ENCODE results near the gene ISOC2. TPM values are rescaled to one million over a fixed set of nuclear protein-coding genes. Genes with fewer than 3 reads are reported as not detected.
A peak's percentile ranks its signal among the peaks of the same experiment; 100 is the strongest.
"Not testable (repeated sequence)": the region's sequence is repeated elsewhere in the genome, so short reads cannot be mapped to it uniquely, and the experiment has no call there.

ISOC2 gene
- total RNA-seq, 1 donor from 2014 or later: 14.8 TPM

DNA sequence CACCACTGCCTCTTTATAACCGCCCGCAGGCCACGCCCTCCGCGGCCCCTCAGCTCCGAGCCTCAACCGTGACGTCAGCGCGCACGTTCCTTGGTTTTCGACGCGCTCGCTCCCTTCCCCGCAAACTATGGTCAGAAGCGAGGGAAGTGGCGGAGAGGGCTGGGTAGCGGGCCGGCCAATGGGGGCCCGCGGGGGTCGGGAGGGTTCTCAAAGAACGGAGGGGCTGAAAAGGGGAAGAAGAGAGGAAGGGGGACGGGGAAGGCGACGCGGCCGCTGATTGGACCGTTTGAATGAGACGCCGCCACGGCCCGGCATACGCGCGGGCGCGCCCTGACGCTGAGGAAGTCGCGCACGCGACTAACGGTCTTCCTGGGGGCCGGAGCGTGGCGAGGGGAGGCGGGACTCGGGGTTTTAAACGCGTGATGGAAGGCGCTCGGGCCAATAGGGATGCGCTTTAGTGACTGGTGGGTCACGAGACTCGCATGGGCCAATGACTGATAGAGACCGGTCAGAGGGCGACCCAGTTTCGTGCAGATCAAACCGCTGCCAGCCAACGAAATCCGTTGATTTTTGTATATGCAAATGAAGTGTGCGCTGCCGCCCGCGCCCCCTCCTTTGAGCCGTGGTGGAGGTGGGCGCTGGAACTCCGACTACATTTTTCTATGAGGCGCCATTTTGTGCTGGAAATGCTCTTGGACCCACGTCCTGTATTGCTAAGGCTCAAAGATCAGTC is 53.5 kb downstream of the ISOC2 start:
- Histone ChIP-seq H3F3A (ENCODE audit: low read depth) (peaks cover 40% of the 10 kb centered on the region), H3K79me2 (ENCODE audit: low read depth) (peaks cover 46% of the 10 kb centered on the region), H3K27me3 (no peaks in the 10 kb centered on the region), H3K4me1 (peaks cover 15% of the 10 kb centered on the region), H3K4me3 (peak overlapping the region; percentile 88), H3K9me3 (ENCODE audit: low read depth) (no peaks in the 10 kb centered on the region), H4K20me1 (ENCODE audit: low read depth) (peaks cover 44% of the 10 kb centered on the region), H3K4me2 (peak overlapping the region; percentile 50), H2AFZ (replicated peaks) (no peak overlapping the region), H3K36me3 (peaks cover 5% of the 10 kb centered on the region), H3K27ac (peak overlapping the region; percentile 98), H3K9ac (no peak overlapping the region)
- Mint-ChIP-seq H3K27ac (peak overlapping the region; percentile 99), H3K4me1 (peaks cover 34% of the 10 kb centered on the region), H3K27me3 (ENCODE audit: insufficient read depth, low read depth) (peaks cover 15% of the 10 kb centered on the region), H3K9me3 (peaks cover 13% of the 10 kb centered on the region), H3K4me3 (peak overlapping the region; percentile 95), H3K36me3 (peaks cover 27% of the 10 kb centered on the region)
- peak; percentile 99 for DNase-seq (ENCODE audit: low spot score)
- TF ChIP-seq EZH2 (IDR thresholded peaks at IDR 0.05) (no peak), EZH2phosphoT487 (IDR thresholded peaks at IDR 0.05) (no peak)
- TF ChIP-seq, protein P1, sequence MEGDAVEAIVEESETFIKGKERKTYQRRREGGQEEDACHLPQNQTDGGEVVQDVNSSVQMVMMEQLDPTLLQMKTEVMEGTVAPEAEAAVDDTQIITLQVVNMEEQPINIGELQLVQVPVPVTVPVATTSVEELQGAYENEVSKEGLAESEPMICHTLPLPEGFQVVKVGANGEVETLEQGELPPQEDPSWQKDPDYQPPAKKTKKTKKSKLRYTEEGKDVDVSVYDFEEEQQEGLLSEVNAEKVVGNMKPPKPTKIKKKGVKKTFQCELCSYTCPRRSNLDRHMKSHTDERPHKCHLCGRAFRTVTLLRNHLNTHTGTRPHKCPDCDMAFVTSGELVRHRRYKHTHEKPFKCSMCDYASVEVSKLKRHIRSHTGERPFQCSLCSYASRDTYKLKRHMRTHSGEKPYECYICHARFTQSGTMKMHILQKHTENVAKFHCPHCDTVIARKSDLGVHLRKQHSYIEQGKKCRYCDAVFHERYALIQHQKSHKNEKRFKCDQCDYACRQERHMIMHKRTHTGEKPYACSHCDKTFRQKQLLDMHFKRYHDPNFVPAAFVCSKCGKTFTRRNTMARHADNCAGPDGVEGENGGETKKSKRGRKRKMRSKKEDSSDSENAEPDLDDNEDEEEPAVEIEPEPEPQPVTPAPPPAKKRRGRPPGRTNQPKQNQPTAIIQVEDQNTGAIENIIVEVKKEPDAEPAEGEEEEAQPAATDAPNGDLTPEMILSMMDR (IDR thresholded peaks at IDR 0.05): no peak

DNA sequence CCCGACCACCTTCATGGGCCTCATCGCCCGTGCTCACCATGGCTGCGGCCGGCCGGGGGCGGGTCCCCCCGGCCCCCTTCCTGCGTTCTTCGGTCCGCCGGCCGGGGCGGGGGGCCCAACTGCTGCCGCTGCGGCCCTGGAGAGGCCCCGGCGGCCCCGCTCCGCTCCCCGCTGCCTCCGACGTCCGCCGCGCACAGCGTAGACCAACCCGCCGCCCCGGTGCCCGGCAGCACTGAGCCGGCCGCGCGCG is 54.0 kb downstream of the ISOC2 start, which contains the start of gene UBE2S:
UBE2S (minus strand) TSS at position 239 of the 250 bp plus-strand sequence; CDS start at position 40, 199 bp downstream.
- Mint-ChIP-seq H3K36me3 (peaks cover 30% of the 10 kb centered on the region), H3K4me3 (peak within 1 kb of the TSS; percentile 95), H3K27ac (peak within 1 kb of the TSS; percentile 99), H3K27me3 (ENCODE audit: insufficient read depth, low read depth) (peaks cover 15% of the 10 kb centered on the region), H3K4me1 (peaks cover 37% of the 10 kb centered on the region), H3K9me3 (peaks cover 13% of the 10 kb centered on the region)
- not testable (repeated sequence) for H3K9me3 ChIP-seq (ENCODE audit: low read depth); H2AFZ ChIP-seq (replicated peaks); H3K27me3 ChIP-seq; DNase-seq (ENCODE audit: low spot score)
- Histone ChIP-seq H3K9ac (peak within 1 kb of the TSS; percentile 91), H3K27ac (peak within 1 kb of the TSS; percentile 98), H3K79me2 (ENCODE audit: low read depth) (peaks cover 50% of the 10 kb centered on the region), H3K4me3 (peak within 1 kb of the TSS; percentile 88), H3K4me2 (peak within 1 kb of the TSS; percentile 93), H3K36me3 (peaks cover 10% of the 10 kb centered on the region), H3F3A (ENCODE audit: low read depth) (peaks cover 45% of the 10 kb centered on the region), H4K20me1 (ENCODE audit: low read depth) (peaks cover 49% of the 10 kb centered on the region), H3K4me1 (peaks cover 15% of the 10 kb centered on the region)
- TF ChIP-seq, protein P1 (IDR thresholded peaks at IDR 0.05): peak; percentile 3

DNA sequence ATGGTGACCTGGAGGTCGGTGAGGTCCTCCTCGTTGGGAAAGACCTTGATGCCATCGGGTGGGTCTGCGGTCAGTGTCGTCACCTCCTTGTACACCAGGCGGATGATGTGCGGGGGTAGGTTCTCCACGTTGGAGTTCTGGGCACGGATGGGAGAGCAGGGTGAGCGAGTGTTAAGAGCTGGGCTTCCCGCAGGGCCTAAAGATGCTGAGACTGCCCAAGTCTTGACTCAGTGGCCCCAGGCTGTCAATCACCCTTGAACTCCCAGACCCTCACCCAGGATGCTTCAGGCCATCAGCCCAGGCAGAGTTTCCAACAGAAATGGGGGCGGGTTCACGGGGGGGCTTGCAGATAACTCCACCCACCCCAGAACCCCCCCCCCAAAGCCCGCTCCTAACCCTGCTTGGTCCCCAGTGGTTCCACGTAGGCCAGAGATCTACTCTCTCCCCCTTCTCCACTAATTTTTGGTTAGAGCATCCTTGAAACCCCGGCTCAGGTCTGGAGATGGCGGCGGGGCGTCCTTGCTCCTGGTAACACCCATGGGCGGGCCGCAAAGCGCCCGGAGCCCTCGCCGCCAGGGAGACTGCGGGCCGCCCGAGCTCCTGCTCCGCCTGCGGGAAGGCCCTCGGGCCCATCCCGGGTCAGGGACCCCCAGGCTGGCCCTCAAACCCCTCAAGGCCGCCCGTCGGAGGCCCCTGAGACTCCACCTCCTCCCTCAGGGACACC is 54.5 kb downstream of the ISOC2 start:
- Histone ChIP-seq H3K9me3 (ENCODE audit: low read depth) (no peaks in the 10 kb centered on the region), H3K4me2 (peak overlapping the region; percentile 93), H3K79me2 (ENCODE audit: low read depth) (peaks cover 55% of the 10 kb centered on the region), H3K4me3 (peak overlapping the region; percentile 88), H3K4me1 (peaks cover 15% of the 10 kb centered on the region), H3K36me3 (peaks cover 10% of the 10 kb centered on the region), H2AFZ (replicated peaks) (no peak overlapping the region), H3F3A (ENCODE audit: low read depth) (peaks cover 50% of the 10 kb centered on the region), H4K20me1 (ENCODE audit: low read depth) (peaks cover 54% of the 10 kb centered on the region), H3K9ac (peak overlapping the region; percentile 91), H3K27ac (peak overlapping the region; percentile 98), H3K27me3 (no peaks in the 10 kb centered on the region)
- Mint-ChIP-seq H3K36me3 (peaks cover 33% of the 10 kb centered on the region), H3K27me3 (ENCODE audit: insufficient read depth, low read depth) (peaks cover 18% of the 10 kb centered on the region), H3K9me3 (peaks cover 13% of the 10 kb centered on the region), H3K4me1 (peaks cover 41% of the 10 kb centered on the region), H3K4me3 (peak overlapping the region; percentile 95), H3K27ac (peak overlapping the region; percentile 4)
- peak; percentile 42 for DNase-seq (ENCODE audit: low spot score)
- TF ChIP-seq, protein P1 (IDR thresholded peaks at IDR 0.05): no peak
- TF ChIP-seq EZH2phosphoT487 (IDR thresholded peaks at IDR 0.05) (no peak), EZH2 (IDR thresholded peaks at IDR 0.05) (no peak)
